Breast epithelium (tissue), 3 donors: ENCODE data around the gene CROCC2.

Experiments
- POLR2A ChIP-seq: fragments of 450-650 bp; IDR thresholded peaks from one replicate; pipeline ENCODE4 v1.6.1; 2016; ENCODE audit warnings: antibody characterized with exemption, mild to moderate bottlenecking, moderate library complexity
- POLR2AphosphoS5 ChIP-seq, 3 donors: sonication (generic); formaldehyde crosslinking; IDR thresholded peaks; one replicate each; pipeline ENCODE4 v1.6.1; 2017; ENCODE audit warnings: antibody characterized with exemption in 3 of 3
- TF ChIP-seq, protein P1 (sequence below), 3 donors: fragments of 450-650 bp; IDR thresholded peaks; one replicate each; pipeline ENCODE4 v1.5.1; 2016 to 2017; ENCODE audit warnings: antibody characterized with exemption in 3 of 3, mild to moderate bottlenecking in 3 of 3, moderate library complexity in 3 of 3

DNA sequence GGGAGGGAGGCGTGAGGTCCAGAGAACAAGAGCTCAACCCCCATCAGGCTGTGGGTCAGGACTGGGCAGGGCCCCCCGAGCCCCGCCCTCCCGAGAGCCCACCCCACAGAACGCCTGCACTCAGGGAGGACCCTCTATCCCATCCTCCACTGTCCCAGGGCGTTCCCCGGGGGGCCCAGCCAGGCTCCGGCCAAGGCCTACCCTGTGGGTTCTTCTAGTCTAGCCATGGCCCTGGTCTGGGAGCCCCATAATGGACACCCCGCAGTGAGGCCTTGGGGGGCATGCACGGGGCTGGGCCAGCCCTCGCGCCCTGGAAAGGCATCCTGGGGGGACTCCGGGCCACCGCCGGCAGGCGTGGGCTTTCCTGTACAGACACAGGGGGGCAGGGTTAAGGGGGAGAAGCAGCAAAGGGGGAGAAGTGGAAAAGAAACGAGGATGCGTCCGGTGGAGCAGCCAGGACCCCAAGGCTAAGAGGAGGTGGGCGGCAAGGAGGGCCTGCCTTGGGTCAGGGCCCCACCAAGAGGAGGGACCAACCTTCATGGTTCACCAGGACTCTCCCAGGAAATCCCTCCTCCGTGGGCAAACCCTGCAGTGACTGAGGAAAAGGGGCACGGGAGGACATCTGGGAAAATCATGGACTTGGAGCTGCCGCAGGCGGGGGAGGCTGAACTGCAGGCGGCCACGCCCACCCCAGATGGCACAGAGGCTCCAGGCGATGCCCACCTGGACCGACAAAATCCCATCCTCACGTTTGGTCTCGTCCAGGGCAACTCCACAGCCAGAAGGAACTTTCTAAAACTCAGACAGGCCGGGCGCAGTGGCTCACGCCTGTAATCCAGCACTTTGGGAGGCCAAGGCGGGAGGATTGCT is 2.7 kb upstream of the CROCC2 start:
- TF ChIP-seq, protein P1, sequence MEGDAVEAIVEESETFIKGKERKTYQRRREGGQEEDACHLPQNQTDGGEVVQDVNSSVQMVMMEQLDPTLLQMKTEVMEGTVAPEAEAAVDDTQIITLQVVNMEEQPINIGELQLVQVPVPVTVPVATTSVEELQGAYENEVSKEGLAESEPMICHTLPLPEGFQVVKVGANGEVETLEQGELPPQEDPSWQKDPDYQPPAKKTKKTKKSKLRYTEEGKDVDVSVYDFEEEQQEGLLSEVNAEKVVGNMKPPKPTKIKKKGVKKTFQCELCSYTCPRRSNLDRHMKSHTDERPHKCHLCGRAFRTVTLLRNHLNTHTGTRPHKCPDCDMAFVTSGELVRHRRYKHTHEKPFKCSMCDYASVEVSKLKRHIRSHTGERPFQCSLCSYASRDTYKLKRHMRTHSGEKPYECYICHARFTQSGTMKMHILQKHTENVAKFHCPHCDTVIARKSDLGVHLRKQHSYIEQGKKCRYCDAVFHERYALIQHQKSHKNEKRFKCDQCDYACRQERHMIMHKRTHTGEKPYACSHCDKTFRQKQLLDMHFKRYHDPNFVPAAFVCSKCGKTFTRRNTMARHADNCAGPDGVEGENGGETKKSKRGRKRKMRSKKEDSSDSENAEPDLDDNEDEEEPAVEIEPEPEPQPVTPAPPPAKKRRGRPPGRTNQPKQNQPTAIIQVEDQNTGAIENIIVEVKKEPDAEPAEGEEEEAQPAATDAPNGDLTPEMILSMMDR (IDR thresholded peaks at IDR 0.05) = no peak
- TF ChIP-seq POLR2A (no peak), POLR2AphosphoS5 (IDR thresholded peaks at IDR 0.05) (no peak)
